ENCODE data around the gene EMC6.

The EMC6 gene

DNA sequence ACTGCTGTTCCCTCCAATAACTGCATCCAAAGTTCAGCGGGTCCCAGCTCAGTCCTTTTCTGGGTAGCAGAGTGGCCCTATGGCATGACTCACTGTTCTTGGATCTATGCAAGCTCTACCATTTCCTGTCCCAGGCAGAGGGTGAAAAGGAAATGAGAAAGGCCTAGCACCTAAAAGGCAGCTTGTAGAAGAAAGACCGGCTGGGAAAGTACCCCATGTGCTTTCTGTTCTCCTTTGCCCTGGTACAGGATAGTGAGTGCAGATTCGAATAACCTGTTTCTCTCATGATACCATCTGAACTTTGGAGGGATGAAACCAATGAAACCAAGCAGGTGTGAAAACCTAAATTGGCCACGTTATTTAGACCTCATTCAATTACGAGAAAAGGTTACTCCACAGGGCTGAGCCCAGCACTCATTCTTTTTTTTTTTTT lies 42.4 kb downstream of the EMC6 start:
- no peak for DNase-seq (ENCODE audit: low spot score)

- no peak for DNase-seq (ENCODE audit: low spot score)
Observed at GRCh38 chr17:3712811-3713463, 44.3 kb downstream of the EMC6 start.

DNA sequence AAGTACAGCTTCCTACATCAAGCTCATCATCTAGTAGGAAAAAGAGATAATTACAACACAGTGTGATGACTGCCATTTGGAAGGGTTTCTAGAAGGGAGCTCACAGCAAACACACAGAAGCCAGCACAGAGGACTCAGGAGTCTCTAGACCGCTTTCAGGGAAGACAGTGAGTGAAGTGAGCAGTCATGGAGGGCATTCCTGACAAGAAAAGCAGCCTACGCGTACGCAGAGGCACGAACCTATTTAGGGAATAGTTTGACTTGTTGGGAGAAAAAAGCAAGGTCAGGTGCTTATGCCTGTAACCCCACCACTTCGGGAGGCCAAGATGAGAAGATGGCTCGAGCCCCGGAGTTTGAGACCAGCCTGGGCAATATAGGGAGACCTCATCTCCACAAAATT lies 46.7 kb downstream of the EMC6 start:
- DNase-seq (ENCODE audit: low spot score) = no peak

DNA sequence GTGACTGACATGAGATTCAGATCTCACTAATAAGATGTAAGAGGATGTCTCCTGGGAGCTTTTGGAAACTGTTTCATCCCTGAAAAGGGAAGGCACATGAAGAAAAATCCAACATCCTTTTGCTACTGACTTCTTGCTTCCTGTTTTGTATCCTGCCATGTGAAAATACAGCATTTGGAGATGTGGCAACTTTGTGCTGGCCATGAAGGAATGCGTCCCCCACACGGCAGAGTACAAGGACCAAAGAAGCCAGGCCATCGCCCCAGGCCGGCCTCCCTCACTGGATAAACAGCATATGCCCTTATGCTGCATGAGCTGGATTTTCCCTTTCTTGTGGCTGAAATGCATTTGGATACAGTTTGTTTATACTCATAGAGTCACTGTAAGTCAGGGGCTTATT lies 49.6 kb downstream of the EMC6 start:
- no peak for DNase-seq (ENCODE audit: low spot score)

DNA sequence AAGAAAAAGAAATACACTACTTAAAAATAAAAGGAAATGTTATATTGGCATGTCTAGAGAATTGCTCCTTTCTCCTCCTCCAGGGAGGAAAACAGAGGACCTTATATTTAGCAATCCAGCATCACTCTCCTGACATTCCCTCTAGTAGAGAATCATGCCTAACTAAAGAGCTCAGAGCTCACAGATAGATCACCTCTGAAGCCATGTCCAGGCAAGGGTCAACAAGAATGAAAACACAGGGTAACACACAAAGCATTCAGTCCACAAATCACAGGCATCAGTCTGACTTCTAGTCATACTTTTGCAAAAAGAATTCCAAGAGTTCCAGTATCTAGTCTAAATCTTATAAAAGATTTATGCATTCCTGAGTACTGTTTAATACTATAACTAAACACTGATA lies 50.7 kb downstream of the EMC6 start:
- DNase-seq (ENCODE audit: low spot score) = no peak
